Activated CD4-positive, alpha-beta T cell treated with anti-CD3 and anti-CD28 coated beads, Interleukin-2, amount 50 U/mL, for 24 hours (primary cell): ENCODE measurements around the gene PAK1.
A peak's percentile ranks its signal among the peaks of the same experiment; 100 is the strongest.

Source experiments
- DNase-seq, 2 donors: peaks; one replicate each; pipeline ENCODE4 v3.0.0-alpha.2; 2020; ENCODE audit warnings: low read depth in 1 of 2, low spot score in 1 of 2

PAK1 gene

DNA sequence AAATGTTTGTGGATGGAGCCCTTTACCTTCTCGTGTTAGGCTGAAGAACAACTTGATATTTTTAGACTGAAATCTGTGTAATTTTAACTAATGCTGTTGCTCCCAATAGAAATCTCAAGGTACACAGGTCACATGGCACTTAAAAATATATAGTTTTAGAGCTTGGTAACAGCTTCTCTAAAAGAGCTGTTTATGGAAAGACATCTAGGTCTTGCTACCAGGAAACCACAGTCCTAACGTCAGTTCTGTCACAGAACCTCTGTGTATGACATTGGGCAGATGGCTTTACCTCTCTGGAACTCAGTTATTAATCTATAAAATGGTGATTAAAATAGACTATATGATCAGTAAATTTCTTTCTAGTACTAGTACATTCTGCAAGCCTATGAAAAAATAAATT lies 35.4 kb downstream of the PAK1 start:
- no peak for DNase-seq

DNA sequence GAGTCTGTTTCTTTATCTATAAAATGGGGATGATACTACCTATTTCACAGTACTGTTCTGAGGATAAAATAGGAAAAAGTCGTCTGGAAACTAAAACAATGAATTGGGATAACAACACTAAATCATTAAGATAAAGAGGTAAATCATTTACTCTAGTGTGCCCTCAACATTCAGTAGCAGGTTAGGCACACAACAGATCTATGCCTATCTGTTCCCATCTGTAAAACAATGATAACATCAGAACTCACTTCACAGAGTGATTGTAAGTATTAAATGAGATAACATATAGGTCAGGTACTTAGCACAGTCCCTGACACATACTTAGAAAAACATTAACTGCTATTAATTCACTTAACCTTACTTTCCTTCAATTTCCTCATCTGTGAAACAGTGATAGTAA lies 36.9 kb downstream of the PAK1 start:
- DNase-seq, result no peak

DNA sequence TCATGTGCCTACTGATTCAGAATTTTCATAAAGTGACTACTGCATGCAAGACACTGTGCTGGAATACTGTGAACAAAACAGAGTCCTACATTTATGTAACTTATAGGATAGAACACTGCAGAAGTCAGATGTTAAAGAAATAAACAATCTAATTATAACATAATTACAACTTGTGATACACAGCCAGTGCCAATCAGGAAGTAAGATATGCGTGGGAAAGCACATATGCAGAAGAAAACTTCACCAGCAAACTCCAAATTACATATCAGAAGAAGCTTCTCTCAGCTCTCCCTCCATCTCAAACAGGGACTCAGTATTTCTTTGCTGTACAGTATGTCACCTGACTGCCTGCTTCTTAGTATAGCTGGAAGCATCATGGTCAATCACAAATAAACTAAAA lies 37.4 kb downstream of the PAK1 start:
- no peak for DNase-seq

DNA sequence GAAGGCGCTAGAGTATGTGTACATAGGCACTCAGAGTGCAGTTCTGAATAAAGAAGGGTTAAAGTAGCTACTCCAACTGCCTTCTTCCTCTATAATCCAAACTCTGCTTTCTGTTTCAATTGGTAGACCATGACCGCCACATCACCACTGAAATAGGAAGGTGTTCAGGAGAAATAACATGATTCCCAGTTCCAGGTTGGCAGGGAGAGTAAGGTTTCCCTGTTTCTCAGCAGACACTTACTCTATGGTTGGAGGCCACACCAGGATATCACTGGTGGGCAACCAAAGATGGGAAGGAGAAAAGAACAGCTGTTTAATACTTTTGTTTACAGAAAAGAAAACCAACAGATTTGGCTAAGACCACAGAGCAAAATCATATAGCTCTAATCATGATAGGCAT lies 37.9 kb downstream of the PAK1 start:
- DNase-seq, result no peak

DNA sequence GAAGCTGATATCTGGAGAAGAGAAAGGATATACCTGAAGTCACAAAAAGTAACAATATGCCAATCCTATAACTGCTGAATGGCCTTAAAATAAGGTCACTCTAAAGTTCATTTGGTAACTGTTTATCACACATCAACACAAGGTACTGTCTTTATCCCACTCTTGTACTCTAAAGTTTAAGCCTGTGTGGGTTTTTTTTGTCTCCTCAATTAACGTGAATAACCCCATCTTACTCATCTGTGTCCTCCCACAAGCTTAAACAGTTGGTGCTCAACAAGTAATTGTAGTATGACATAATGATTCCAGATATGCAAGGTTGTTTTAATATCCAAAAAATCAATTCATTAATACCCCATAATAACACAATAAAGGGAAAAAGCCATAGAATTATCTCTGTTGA lies 42.1 kb downstream of the PAK1 start:
- no peak for DNase-seq

DNA sequence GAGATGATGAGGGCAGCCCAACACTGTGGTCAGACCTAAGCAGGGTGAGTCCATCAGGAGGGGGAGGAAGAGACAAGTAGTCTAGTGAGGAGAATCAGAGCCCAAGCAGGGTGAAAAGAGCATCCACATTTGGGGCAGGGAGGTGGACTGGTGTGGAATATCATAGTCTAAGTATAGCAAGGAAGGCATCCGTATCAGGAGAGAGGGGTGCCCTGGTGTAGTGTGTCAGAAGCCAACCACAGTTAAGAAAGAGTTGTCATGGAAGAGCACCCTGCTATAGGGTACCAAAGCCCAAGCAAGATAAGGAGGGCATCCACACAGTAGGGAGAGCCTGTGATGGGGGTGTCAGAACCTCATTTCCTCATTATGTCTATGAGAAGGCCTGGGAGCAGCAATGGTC lies 45.3 kb downstream of the PAK1 start:
- DNase-seq, result no peak

DNA sequence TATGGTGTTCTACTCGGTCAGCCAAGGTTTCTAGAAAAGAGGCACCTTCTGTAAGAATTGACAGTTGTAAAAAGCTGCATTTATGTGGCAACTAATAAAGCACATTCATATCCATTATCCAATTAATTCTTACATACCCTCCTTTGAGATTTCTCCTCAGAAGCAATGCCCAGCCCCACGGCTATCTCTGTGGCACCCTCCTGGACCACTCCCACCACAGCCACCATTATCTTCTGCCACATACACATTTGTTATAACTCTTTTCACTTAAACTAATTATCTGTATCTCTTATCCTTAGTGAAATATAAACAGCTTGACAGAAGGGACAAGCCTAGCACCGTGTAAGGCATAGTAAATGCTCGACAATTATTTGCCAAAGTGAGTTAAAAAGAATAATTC lies 48.5 kb downstream of the PAK1 start:
- DNase-seq, result no peak

DNA sequence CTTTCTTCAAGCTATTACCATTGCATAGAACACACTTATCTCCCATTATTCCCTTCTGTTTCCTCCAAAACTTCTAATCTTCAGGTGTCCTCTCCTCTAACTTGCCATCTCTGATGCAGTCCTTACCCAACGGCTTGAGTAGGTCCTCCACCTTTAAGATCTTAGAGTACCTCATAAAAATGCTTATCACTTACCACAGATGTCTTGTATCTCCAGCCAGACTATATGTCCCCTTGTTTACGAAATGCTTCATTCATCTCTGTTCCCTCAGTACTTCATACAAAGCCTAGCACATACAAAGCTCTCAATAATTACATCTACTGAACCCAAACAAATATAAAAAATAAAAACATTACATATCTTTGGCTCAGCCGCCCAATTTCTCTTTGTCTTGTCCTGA lies 49.2 kb downstream of the PAK1 start:
- DNase-seq, result no peak

DNA sequence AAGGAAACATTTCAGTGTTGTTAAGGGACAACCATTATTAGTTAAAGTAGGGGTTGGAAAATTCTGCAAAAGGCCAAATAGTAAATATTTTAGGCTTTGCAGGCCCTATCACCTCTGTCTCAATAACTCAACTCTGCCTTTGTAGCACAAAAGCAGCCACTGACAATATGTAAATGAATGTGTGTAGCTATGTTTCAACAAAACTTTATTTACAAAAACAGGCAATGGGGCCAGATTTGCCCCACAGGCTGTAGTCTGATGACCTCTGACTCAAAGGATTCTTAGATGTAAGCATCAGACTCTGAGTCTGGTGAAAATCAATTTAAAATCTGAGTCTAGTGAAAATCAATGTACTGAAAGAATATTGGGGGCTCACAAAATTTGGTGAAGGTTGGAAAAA lies 50.3 kb downstream of the PAK1 start:
- no peak for DNase-seq

DNA sequence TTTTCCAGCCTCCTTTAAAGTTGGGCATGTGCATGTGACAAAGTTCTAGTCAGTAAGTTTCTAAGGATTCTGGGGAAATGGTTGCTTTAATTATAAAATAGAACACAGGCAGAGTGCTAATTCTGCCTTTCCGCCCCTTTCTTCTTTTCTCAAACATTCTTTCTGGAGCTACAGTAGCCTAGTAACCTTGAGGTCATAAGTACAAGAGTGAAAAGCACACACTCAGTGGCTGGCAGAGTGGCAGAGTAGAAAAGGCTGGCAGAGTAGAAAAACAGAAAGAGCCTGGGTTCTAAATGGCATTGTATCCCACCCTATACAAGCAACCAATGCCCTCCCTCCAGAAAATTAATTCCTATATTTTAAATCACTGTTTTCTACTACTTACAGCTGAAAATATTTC lies 51.2 kb downstream of the PAK1 start:
- DNase-seq, result no peak

DNA sequence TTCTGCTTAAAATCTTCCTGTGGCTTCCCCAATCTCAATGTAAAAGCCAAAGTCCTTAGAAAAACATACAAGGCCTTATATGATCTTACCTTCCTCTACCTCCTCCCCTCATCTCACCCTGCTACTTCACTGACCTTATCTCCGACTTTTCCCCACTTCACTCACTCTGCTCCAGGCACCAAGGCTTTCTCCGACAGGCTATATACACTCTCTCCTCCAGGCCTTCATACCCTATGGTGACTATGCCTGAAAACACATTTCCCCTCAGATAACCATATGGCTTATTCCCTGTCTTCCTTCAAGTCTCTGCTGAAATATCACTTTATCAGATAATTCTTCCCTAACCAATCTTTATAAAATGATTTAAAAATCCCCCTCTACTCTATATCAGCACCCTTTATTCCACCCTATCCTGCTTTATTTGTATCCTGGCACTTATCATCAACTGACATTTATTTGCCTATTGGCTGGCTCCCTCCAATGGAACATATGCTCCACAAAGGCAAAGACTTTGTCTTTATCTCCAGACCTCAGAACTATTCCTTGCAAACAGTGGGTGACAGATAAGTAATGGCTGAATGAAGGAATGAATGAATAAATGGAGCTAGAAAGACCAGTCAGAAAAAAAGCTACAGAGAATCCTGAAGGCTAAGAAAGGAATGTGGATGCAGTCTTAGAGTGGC lies 52.7 kb downstream of the PAK1 start:
- DNase-seq, result no peak

DNA sequence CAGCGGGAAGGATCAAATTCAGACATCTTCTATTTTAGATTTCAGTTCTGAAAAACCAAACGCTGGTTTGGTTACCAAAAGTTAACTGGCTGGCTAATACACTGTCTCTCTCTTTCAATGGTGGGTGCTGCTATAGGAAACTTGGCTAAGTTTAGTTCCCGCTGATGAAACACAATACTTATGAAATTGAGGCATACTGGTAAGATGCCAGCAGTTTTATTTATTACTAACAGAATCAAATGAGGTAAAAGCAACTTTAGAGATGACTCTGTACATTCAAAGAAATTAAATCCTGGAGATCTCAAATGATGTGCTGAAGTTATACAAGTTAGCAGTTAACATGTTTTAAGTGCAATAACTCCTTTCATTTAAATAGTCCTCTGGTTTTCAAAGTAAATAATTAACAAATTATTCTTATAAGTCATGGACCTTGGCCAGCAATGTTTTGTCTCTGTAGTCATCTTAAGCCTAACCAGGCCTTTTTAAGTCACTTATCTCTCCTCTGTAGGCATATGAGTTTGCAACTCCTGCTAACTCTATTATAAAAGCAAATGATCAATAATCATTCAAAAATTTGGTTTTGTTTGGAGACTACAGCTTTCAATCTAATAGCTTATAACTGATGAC lies 54.8 kb downstream of the PAK1 start:
- DNase-seq, result no peak

DNA sequence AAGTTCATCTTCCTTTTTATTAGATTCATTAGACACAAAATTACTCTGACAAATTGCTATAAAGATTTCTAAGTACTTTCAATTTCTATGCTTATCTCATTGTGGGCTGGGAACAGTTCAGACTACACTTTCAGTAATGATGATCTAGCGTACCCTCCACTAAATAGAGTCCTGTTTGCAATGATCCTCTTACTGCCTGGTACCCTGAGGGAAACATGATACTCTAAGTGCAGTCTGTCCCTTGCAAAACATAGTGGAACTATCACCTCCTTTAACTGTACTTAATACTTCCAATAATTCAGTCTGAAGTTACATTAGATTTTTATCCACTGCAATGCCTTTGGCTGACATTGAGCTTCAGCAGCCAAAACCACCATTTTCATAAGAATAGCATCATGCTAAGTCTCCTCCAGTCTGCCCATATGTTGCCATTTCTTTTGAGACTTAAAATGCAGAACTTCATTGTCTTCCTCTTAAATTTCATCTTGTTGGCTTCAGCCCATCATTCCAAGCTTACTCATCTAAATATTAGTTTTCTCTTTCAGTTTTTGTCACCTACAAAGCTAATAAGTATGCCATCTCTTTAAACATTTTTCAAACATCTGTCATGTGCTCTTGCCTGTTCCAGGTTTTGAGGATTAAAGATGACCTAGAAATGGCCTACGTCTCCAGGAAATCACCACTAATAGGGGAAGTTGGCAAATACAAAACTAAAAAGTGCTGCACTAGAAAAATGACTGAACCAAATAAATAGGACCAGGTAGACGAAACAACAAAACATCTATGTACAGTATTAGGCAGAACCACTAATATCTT lies 55.5 kb downstream of the PAK1 start:
- no peak for DNase-seq

DNA sequence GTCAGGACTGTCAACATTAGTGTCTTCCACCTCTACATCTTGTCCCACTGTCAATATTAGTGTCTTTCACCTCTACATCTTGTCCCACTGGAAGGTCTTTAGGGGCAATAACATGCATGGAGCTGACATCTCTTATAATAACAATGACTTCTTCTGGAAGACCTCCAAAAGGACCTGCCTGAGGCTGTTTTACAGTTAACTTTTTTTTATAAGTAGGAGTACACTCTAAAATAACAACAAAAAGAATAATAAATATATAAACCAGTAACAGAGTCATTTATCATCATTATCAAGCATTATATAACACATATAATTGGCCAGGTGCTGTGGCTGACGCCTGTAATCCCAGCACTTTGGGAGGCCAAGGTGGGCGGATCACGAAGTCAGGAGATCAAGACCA lies 57.5 kb downstream of the PAK1 start:
- no peak for DNase-seq

DNA sequence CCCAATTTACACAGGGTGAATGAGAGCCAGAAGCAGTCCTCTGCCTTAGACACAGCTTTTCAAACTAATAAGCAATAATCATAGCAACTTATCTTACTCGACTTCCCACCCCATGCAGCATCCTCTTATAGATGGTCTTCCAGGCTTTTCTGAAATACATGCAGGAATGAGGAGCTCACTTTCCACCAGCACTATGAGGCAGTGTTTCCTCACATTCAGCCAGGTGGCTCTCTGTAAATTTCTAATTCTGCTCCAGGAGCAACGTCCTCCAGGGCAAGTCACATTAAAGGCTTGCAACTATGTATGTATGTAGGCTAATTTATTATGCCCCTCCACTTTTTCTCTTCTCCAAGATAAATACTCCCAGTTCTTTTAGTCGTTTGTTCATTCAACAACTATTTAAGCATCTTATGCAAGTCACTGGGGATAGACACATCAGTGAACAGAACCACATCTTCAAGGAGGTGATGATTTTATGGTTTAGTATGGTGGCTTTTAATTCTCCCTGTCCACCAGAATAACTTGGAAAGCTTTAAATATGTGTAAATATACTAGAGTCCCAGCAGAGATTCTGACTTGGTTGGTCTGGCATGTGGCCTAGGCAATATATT lies 59.9 kb downstream of the PAK1 start:
- DNase-seq, result no peak

DNA sequence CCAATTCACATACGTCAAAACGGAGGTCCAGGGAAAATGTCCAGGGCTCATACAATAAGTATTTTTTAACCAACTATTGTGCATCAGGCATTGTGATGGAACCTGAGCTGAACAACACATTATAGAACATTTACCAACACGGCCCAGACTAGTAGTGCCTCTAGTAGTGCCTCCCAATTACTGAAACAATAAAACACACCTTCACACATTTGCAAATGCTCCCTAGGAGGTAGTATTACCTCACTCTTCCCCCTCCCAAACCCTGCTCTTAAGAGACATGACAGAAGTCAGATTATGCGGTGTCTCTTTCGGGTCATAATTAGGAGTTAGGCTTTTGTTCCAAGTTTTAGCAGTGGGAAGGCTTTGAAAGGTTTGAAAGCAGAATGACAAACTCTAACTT lies 61.1 kb downstream of the PAK1 start:
- no peak for DNase-seq

DNA sequence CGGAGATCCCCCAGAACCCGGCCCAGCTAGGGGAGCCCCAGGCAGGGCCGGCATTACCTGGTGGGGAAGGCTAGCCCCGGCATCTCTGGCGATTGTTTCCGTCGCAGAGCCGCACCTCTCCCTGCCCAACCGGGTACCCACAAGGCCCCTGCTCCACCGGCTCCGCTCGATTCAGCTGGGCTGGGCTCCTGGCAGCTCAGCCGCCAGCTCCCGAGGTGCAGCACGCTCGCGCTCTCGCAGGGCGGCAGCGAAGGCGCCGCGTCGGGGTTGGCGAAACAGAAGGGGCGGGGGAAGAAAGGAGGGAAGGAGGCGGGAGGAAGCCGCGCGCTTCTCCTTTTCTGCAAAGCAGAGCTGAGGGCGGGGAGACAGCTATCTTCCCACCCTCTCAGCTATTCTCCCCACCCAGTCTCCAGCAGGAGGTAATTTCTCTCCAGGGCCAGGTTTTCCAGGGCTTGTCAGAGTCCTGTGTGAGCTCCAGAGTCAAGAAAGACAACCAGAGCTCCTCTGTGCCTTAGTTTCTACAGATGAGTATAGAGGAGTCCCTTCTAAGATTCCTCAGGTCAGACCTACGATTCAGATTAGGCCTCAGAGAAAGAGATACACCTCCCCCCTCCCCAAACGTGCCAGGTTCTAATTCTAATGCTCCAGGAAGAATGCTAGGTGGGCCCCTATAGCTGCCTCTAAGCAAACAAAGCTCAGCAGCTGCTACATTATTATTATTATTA lies 62.0 kb downstream of the PAK1 start:
- peak; percentile 49 to 71 for DNase-seq

DNA sequence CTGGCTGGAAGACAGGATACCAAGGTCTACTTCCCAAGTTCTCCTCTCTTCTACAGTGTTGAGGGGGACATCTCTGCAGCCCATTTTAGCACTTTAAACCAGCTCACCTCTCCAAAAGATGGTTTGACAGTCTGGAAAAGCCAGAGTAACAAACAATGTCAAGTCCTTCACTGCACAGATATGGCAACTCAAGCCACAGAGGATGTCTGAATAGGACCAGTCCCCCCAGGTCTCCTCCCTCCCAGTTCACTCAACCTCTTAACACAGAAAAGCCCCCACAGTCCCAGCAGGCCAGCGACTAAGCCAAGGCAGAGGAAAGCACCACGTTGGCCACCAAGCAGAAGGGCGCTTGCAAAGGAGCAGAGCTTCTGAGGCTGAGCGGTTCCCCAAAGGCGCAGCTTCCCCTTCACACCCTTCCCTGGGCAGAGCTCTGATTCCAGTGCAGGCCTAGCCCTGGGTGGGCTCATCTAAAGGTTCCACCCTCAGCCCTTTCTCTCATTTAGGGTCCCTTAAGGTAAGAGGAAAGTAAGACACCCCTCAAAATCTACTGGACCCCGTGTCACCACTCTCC lies 62.7 kb downstream of the PAK1 start:
- DNase-seq, result peak; percentile 5 to 8

DNA sequence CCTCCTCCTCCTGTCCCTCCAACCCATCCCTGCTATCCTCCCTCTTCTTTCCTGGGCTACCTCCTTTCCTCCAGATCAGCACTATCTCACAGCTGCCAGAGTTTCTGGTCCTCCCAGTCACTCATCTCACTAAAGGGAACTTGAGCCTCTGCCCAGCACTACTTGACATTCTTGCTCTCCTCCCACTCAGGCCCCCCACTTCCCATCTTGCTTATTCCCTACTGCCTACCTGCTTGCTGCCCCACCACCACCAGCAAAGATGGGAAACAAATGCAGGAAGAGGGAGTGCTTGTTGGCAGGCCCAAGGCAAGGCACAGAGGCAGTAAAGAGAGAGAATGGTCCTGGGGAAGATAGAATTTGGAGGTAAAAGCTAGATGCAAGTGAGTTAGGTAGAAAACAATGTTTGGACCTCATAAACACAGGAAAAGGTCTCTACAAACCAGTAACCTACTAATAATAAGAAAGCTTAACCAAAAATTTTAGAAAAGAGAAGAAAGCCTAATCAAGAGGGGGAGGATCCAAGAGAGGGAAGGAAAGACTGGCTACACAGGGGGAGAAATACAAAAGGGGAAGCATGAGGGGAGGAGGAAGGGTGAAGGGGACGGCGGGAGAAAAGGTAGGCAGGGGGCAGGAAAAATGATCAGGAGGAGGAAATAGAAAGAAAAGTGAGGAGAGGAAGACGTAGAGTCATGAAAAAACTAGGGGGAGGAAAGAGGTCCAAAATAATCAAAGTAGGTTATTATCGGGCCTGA lies 63.6 kb downstream of the PAK1 start:
- no peak for DNase-seq

DNA sequence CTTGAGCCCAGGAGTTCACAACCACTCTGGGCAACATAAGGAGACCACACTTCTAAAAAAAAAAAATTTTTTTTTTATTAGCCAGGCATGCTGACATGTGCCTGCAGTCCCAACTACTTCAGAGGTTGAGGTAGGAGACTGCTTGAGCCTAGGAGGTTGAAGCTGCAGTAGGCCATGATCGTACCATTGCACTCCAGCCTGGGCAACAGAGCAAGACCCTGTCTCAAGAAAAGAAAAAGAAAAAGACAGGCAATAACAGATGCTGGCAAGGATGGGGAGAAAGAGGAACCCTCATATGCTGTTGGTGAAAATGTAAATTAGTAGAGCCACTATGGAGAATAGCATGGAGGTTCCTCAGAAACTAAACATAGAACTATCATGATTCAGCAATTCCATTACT lies 64.8 kb downstream of the PAK1 start:
- no peak for DNase-seq
